ENCODE data around the gene MYH14.

MYH14 gene

GRCh38 chr19:50162988-50163387 is 40.4 kb upstream of the MYH14 start, which contains the start of gene IZUMO2:
Gene IZUMO2, minus strand, starts transcription at chr19:50163281. Its CDS starts 87 bp downstream, at chr19:50163194.
- no peak within 1 kb of the TSS for H3K27ac Mint-ChIP-seq
- peaks cover 12% of the 10 kb centered on the region for H3K27me3 Mint-ChIP-seq (ENCODE audit: low read depth)

DNA sequence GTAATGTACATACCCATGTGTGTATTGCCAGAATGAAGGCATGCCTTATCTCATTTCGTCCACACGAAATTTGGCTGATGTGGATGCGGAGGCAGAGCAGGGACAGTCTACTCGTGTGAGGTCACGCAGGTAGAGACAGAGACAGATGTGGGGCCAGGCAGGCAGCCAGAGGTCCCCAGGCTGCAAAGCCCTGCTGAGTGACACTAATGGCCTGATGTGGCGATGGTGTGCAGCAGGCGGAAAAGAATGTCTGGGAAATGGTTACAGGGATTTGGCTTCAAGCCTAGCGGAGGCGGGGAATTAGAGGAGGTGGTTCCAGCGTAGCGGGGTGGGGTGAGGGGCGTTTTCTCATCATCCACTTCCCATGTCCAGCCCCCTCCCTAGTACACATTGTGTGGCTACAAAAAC is 36.1 kb upstream of the MYH14 start:
- Mint-ChIP-seq H3K9me3 (no peaks in the 10 kb centered on the region), H3K27ac (peak overlapping the region; percentile 23 to 77 (median 75))

More at GRCh38 chr19:50162988-50163387, 40.4 kb upstream of the MYH14 start, which contains the start of gene IZUMO2:
- H3K4me3 Mint-ChIP-seq: no peak within 1 kb of the TSS
- H3K36me3 Mint-ChIP-seq (ENCODE audit: low read depth): no peaks in the 10 kb centered on the region
- peaks cover 2% of the 10 kb centered on the region for H3K9me3 Mint-ChIP-seq
- TF ChIP-seq, protein P1, sequence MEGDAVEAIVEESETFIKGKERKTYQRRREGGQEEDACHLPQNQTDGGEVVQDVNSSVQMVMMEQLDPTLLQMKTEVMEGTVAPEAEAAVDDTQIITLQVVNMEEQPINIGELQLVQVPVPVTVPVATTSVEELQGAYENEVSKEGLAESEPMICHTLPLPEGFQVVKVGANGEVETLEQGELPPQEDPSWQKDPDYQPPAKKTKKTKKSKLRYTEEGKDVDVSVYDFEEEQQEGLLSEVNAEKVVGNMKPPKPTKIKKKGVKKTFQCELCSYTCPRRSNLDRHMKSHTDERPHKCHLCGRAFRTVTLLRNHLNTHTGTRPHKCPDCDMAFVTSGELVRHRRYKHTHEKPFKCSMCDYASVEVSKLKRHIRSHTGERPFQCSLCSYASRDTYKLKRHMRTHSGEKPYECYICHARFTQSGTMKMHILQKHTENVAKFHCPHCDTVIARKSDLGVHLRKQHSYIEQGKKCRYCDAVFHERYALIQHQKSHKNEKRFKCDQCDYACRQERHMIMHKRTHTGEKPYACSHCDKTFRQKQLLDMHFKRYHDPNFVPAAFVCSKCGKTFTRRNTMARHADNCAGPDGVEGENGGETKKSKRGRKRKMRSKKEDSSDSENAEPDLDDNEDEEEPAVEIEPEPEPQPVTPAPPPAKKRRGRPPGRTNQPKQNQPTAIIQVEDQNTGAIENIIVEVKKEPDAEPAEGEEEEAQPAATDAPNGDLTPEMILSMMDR (IDR thresholded peaks at IDR 0.05; ENCODE audit: unreplicated experiment in 3 of 3): no peak
- H3K4me1 Mint-ChIP-seq: peaks cover 6% of the 10 kb centered on the region

GRCh38 chr19:50171752-50172151 is 31.7 kb upstream of the MYH14 start:
- Mint-ChIP-seq H3K27me3 (ENCODE audit: low read depth) (peaks cover 7% of the 10 kb centered on the region), H3K4me3 (no peak overlapping the region), H3K9me3 (no peaks in the 10 kb centered on the region), H3K4me1 (peaks cover 11% of the 10 kb centered on the region), H3K27ac (no peak overlapping the region), H3K36me3 (ENCODE audit: low read depth) (no peaks in the 10 kb centered on the region)
- TF ChIP-seq, protein P1 (IDR thresholded peaks at IDR 0.05; ENCODE audit: unreplicated experiment in 3 of 3): no peak

More for the DNA sequence above, 36.1 kb upstream of the MYH14 start:
- Mint-ChIP-seq H3K36me3 (ENCODE audit: low read depth) (no peaks in the 10 kb centered on the region), H3K4me1 (peaks cover 11% of the 10 kb centered on the region), H3K27me3 (ENCODE audit: low read depth) (no peaks in the 10 kb centered on the region), H3K4me3 (peak overlapping the region in 1 of 3 experiments; percentile 0)
- TF ChIP-seq, protein P1 (IDR thresholded peaks at IDR 0.05; ENCODE audit: unreplicated experiment in 3 of 3): no peak

DNA sequence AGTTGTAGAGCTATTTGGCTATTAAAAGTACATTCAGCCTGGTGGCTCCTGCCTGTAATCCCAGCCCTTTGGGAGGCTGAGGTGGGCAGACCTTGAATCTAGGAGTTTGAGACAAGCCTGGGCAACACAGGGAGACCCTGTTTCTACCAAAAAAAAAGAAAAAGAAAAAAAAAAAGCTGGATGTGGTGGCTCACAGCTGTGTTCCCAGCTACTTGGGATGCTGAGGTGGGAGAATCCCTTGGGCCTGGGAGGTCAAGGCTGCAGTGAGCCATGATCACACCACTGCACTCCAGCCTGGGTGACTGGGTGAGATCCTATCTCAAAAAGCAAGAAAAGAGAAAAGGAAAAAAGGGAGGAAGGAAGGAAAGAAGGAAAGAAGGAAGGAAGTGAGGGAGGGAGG is 30.7 kb upstream of the MYH14 start:
- Mint-ChIP-seq H3K36me3 (ENCODE audit: low read depth) (no peaks in the 10 kb centered on the region), H3K27me3 (ENCODE audit: low read depth) (peaks cover 7% of the 10 kb centered on the region), H3K4me1 (peaks cover 5% of the 10 kb centered on the region), H3K27ac (no peak overlapping the region), H3K4me3 (no peak overlapping the region), H3K9me3 (no peaks in the 10 kb centered on the region)
- TF ChIP-seq, protein P1 (IDR thresholded peaks at IDR 0.05; ENCODE audit: unreplicated experiment in 3 of 3): no peak

GRCh38 chr19:50173127-50173526 is 30.3 kb upstream of the MYH14 start:
- Mint-ChIP-seq H3K4me1 (peaks cover 6% of the 10 kb centered on the region), H3K36me3 (ENCODE audit: low read depth) (no peaks in the 10 kb centered on the region), H3K27ac (no peak overlapping the region), H3K4me3 (no peak overlapping the region), H3K9me3 (no peaks in the 10 kb centered on the region), H3K27me3 (ENCODE audit: low read depth) (peaks cover 7% of the 10 kb centered on the region)
- TF ChIP-seq, protein P1 (IDR thresholded peaks at IDR 0.05; ENCODE audit: unreplicated experiment in 3 of 3): no peak

DNA sequence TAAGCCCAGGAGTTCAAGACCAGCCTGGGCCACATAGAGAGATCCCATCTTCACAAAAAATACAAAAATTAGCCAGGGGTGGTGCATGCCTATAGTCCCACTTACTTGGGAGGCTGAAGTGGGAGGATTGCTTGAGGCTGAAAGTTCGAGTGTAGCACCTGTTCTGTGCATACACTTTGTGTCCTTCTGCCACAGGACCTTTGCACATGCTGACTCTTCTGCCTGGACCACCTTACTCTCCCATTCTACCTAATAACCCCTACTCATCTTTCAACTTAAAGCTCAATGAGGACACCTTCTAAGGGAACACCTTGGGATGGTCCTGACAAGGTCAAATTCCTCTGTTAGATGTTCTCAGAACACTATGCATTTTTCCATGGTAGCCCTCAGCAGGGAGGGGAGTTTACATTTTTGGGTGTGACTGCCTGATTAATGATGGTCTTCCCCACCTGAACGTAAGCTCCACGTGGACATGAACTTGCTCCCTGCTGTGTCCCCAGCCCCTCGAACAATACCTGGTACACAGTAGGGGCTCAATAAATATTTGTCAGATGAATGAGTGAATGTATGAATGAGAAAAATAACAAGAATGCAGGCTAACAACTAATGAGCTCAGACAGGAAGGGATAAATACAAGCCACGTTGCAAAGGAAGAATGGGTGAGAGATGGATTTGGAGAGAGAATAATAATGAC is 29.2 kb upstream of the MYH14 start:
- H3K36me3 Mint-ChIP-seq (ENCODE audit: low read depth): no peaks in the 10 kb centered on the region
- H3K27me3 Mint-ChIP-seq (ENCODE audit: low read depth): peaks cover 17% of the 10 kb centered on the region
- no peaks in the 10 kb centered on the region for H3K9me3 Mint-ChIP-seq
- H3K27ac Mint-ChIP-seq: no peak overlapping the region
- H3K4me3 Mint-ChIP-seq: no peak overlapping the region
- TF ChIP-seq, protein P1 (IDR thresholded peaks at IDR 0.05; ENCODE audit: unreplicated experiment in 3 of 3): no peak
- H3K4me1 Mint-ChIP-seq: peaks cover 15% of the 10 kb centered on the region
